Activated CD8-positive, alpha-beta T cell treated with anti-CD3 and anti-CD28 coated beads, Interleukin-2, amount 10 ng/mL, durations not matched to agents 7 days and 5 days (primary cell): ENCODE results near the gene COPA. TPM values are rescaled to one million over a fixed set of nuclear protein-coding genes. Genes with fewer than 3 reads are reported as not detected.

Experiments
- ATAC-seq: fragments of 150-1000 bp; cut with Tn5 transposase; one replicate; pipeline ENCODE4 v1.10.0; 2021; ENCODE audit warnings: moderate library complexity
- CTCF ChIA-PET: fragments of 350-600 bp; sonication (Branson Sonifier 250); formaldehyde crosslinking; loops from one replicate; lab custom pipeline; 2021; ENCODE audit warnings: antibody characterized with exemption; lab: Charles Lee
- POLR2A ChIA-PET: fragments of 350-600 bp; sonication (Branson Sonifier 250); formaldehyde crosslinking; loops from one replicate; lab custom pipeline; 2021; ENCODE audit warnings: antibody characterized with exemption; lab: Charles Lee
- DNase-seq: peaks from one replicate; pipeline ENCODE4 v3.0.0-alpha.2; 2020
- H3K27ac Mint-ChIP-seq: one replicate; pipeline ENCODE4 v1.8.0; 2021; ENCODE audit warnings: mild to moderate bottlenecking, mixed read lengths
- H3K27me3 Mint-ChIP-seq: one replicate; pipeline ENCODE4 v1.8.0; 2021; ENCODE audit warnings: low read depth, mixed read lengths
- H3K36me3 Mint-ChIP-seq: one replicate; pipeline ENCODE4 v1.8.0; 2021; ENCODE audit warnings: low read depth, mixed read lengths
- H3K4me1 Mint-ChIP-seq: one replicate; pipeline ENCODE4 v1.8.0; 2021; ENCODE audit warnings: low read depth, mixed read lengths
- H3K4me3 Mint-ChIP-seq: one replicate; pipeline ENCODE4 v1.8.0; 2021; ENCODE audit warnings: mild to moderate bottlenecking, mixed read lengths
- H3K9me3 Mint-ChIP-seq: one replicate; pipeline ENCODE4 v1.8.0; 2022; ENCODE audit warnings: mixed read lengths; ENCODE audit not compliant: insufficient read depth
- total RNA-seq, 2 experiments: library from RNA; stranded (reverse); gene quantifications; one replicate each; pipeline ENCODE4 v1.2.3, GENCODE V29; 2021

Gene COPA
- total RNA-seq, 2 experiments from 2014 or later = 121 to 128 TPM

DNA sequence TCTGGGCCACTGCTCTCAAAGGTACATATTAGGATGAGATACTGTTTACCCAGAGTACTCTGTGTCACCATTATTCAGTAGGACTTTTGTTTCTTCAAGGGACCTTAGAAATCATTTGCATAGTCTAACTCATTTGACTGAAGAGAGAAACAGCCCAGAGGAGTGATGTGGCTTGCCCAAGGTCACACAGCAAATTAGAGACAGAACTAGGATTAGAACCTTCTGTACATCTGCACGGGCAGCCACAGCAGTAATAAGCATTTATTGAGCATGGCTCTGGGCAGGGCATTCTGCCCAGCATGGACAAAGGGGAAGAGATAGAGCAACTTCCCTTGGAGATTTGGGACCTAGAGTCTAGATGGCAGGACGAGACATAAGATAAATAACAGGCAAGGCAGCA is 18.1 kb upstream of the COPA start:
- ChIA-PET CTCF (interaction anchor here (1.0 kb wide), 1 partner anchor 15 kb away, joined by 3 read pairs; no protein-coding TSS in a partner anchor), POLR2A (no interaction called here)
- Mint-ChIP-seq H3K27me3 (no peaks in the 10 kb centered on the region), H3K36me3 (peaks cover 28% of the 10 kb centered on the region), H3K9me3 (no peaks in the 10 kb centered on the region), H3K27ac (no peak overlapping the region), H3K4me3 (no peak overlapping the region), H3K4me1 (no peaks in the 10 kb centered on the region)
- DNase-seq (no peak), ATAC-seq (no peak)

DNA sequence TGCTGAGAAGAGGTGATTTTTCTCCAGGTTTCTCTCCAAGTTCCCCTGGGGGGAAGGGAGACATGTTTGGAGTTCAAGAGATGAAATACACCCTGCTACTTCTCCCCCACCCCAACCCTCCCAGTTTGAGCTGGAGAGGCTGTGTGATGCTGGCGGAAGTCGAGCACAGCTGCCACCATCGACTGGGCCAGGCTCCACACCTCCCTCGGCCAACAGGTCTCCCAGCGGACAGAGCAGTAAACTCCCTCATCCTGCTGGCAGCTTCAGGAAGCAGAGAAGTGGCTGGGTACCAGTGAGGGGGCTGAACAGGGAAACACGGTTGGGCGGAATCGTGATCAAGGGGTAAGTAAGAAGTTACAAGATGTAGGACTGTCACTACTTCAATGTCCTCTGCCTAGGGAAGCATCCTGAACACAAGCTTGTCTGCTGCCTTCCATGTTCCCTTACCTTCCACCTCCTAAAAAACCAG is 17.2 kb upstream of the COPA start:
- DNase-seq = no peak
- H3K4me1 Mint-ChIP-seq = no peaks in the 10 kb centered on the region
- H3K9me3 Mint-ChIP-seq = no peaks in the 10 kb centered on the region
- CTCF ChIA-PET = interaction anchor here (1.0 kb wide), 1 partner anchor 16 kb away, joined by 3 read pairs; no protein-coding TSS in a partner anchor
- POLR2A ChIA-PET = no interaction called here
- peaks cover 36% of the 10 kb centered on the region for H3K36me3 Mint-ChIP-seq
- H3K27me3 Mint-ChIP-seq = no peaks in the 10 kb centered on the region
- H3K27ac Mint-ChIP-seq = no peak overlapping the region
- no peak overlapping the region for H3K4me3 Mint-ChIP-seq
- no peak for ATAC-seq

DNA sequence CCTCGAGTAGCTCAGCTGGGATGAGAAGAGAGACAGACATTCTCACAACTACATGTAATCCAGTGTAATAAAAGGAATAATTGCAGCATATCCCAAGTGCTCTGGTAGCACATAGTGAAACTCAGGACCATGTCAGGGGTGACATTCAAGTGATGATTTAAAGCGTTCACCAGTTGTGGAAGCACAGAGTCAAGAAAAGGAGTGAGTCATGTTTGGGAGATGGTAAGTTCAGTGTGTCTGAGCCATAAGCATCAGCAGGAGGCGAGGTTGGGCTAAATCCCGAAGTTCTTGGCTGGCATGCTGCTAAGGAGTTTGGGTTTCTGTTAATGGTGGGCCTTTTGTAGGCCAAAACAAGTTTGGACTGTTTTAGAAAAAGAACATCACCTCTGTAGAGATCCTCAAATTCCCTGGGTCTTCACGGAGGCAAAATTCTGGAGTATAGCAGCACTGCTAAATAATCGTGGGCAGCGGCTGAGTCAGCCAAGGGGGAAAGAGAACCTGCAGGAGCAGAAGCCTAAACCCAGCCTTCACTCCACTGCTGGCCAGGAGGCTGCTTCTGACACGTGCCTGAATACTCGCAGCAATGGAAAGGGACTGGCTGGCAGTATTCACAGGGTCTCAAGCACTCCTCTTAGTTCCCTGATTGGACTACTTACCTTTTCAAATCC is 16.6 kb upstream of the COPA start:
- Mint-ChIP-seq H3K4me3 (no peak overlapping the region), H3K9me3 (no peaks in the 10 kb centered on the region), H3K27ac (no peak overlapping the region), H3K36me3 (peaks cover 39% of the 10 kb centered on the region), H3K4me1 (no peaks in the 10 kb centered on the region), H3K27me3 (no peaks in the 10 kb centered on the region)
- no peak for ATAC-seq
- POLR2A ChIA-PET = no interaction called here
- CTCF ChIA-PET = interaction anchor here (1.0 kb wide), 1 partner anchor 17 kb away, joined by 3 read pairs; no protein-coding TSS in a partner anchor
- no peak for DNase-seq

DNA sequence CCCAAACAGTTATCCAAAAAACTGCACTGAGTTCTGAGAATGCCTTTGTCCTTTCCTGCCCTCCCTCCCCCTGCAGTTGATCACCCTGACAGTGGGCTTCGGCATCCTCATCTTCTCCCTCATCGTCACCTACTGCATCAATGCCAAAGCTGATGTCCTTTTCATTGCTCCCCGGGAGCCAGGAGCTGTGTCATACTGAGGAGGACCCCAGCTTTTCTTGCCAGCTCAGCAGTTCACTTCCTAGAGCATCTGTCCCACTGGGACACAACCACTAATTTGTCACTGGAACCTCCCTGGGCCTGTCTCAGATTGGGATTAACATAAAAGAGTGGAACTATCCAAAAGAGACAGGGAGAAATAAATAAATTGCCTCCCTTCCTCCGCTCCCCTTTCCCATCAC is 15.0 kb upstream of the COPA start:
- no peak overlapping the region for H3K4me3 Mint-ChIP-seq
- H3K4me1 Mint-ChIP-seq = no peaks in the 10 kb centered on the region
- DNase-seq (no peak), ATAC-seq (no peak)
- H3K27me3 Mint-ChIP-seq = no peaks in the 10 kb centered on the region
- peaks cover 51% of the 10 kb centered on the region for H3K36me3 Mint-ChIP-seq
- POLR2A ChIA-PET = no interaction called here
- CTCF ChIA-PET = interaction anchor here (0.8 to 9.1 kb wide), 2 partner anchors 20 to 66 kb away, joined by 3 to 78 read pairs; no protein-coding TSS in a partner anchor
- H3K27ac Mint-ChIP-seq = no peak overlapping the region
- no peaks in the 10 kb centered on the region for H3K9me3 Mint-ChIP-seq

DNA sequence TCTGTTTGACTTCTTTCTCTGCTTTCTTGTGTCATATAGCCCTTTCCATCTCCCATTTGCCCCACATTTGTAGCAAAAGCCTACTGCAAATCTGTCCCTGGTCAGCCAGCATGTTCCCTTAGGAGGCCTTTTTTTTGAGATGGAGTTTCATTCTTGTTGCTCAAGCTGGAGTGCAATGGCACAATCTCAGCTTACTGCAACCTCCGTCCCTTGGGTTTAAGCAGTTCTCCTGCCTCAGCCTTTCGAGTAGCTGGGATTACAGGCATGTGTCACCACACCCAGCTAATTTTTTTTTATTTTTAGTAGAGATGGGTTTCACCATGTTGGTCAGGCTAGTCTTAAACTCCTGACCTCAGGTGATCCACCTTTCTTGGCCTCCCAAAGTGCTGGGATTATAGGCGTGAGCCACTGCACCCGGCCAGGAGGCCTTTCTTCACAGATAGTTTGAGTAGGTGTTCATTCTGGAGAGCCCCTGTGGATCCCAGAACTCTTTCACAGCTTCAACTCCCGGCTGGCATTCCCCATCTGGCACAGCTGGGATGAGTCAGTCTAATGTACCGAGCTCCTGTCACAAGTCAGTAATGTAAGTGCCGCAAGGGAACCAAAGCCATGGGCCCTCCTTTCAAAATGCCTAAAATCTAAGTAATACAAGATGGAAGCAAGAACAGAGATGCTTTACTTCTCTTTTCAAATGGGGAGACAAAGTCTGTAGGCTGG is 14.4 kb upstream of the COPA start:
- POLR2A ChIA-PET = interaction anchor here (0.6 kb wide), 1 partner anchor 140 kb away, joined by 3 read pairs; no protein-coding TSS in a partner anchor
- Mint-ChIP-seq H3K4me1 (no peaks in the 10 kb centered on the region), H3K27ac (no peak overlapping the region), H3K4me3 (no peak overlapping the region), H3K27me3 (no peaks in the 10 kb centered on the region), H3K36me3 (peaks cover 53% of the 10 kb centered on the region), H3K9me3 (no peaks in the 10 kb centered on the region)
- DNase-seq (no peak), ATAC-seq (no peak)
- CTCF ChIA-PET = interaction anchor here (9.1 kb wide), 1 partner anchor 20 kb away, joined by 78 read pairs; no protein-coding TSS in a partner anchor

DNA sequence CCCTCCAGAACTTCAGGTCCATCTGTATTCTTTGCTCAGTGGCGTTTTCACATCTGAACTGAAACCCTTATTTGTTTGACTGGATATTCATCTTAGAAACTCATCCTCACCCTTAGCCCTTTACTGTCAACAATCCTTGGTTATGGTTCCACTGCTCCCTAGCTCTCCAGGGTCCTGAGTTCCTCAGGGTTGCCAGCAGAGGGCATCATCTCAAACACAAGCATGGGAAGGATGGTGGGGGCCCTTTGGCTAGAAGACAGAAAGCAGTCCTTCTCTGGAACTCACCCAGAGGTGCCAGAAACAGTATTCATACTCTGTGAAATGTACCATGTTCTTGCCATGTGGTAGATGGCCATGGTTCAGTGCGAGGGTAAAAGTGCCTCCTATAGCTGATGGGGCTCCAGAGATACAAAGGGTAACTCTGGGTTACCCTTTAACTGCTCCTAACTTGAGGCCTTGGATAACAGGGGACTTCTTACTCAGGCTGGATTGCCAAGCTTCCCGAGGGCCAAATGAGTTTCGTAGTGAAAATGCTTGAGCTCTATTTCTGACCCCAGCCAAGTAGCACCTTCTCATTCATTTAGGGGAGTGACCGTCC is 11.4 kb upstream of the COPA start:
- ATAC-seq (peak; percentile 61), DNase-seq (peak; percentile 30)
- no peak overlapping the region for H3K27ac Mint-ChIP-seq
- POLR2A ChIA-PET = interaction anchor here (1.6 kb wide), 1 partner anchor 22 kb away, joined by 3 read pairs; no protein-coding TSS in a partner anchor
- H3K9me3 Mint-ChIP-seq = no peaks in the 10 kb centered on the region
- no peaks in the 10 kb centered on the region for H3K27me3 Mint-ChIP-seq
- no peak overlapping the region for H3K4me3 Mint-ChIP-seq
- CTCF ChIA-PET = interaction anchor here (0.7 to 9.1 kb wide), 18 partner anchors 9 to 255 kb away, joined by 3 to 78 read pairs (median 4); partner anchors contain the start of genes COPA, NCSTN and SLAMF6
- no peaks in the 10 kb centered on the region for H3K4me1 Mint-ChIP-seq
- peaks cover 65% of the 10 kb centered on the region for H3K36me3 Mint-ChIP-seq

DNA sequence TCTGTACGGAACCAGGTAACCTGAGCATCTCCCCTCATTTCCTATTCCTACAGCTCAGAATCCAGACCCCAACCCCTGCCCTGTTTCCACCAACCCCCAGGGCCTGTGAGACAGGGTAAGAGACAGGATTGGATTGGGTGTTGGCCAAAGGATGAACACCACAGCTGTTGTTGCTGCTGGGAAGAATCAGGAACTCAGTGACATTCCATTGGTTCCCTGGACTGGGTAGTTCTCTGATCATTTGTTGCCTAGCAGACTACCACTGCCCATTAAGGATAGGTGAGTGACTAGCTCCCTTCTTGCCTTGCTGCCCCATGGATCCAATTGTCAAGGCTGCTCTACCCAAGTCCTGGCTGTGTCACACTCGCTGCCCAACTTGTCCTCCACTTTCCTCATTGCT is 10.2 kb upstream of the COPA start:
- ChIA-PET CTCF (interaction anchor here (1.3 to 9.1 kb wide), 6 partner anchors 10 to 254 kb away, joined by 3 to 78 read pairs (median 5); partner anchors contain the start of genes COPA and NCSTN), POLR2A (interaction anchor here (0.7 to 0.8 kb wide), 2 partner anchors 10 to 11 kb away, joined by 3 read pairs; partner anchors contain the start of gene NCSTN)
- H3K4me3 Mint-ChIP-seq = no peak overlapping the region
- no peak for ATAC-seq
- peaks cover 61% of the 10 kb centered on the region for H3K36me3 Mint-ChIP-seq
- H3K9me3 Mint-ChIP-seq = no peaks in the 10 kb centered on the region
- H3K4me1 Mint-ChIP-seq = no peaks in the 10 kb centered on the region
- no peak overlapping the region for H3K27ac Mint-ChIP-seq
- no peak for DNase-seq
- no peaks in the 10 kb centered on the region for H3K27me3 Mint-ChIP-seq

DNA sequence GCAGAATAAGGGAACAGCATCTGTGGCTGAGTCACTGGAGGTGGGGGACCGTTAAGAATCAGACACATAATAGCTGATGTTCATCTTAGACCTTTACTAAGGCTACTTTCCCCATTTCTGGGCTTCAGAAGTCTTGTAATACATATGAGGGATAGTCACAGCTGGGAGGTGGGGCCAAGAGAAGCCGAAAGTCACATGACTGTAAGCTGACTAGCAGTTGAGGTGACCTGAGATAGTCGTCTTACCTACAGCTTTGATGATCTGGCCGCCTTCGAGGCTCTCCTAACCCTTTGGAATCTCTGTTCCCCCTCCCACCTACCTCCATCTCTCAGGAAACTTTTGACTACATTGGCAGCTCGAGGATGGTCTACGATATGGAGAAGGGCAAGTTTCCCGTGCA is 9.5 kb upstream of the COPA start:
- CTCF ChIA-PET = interaction anchor here (1.3 to 9.1 kb wide), 4 partner anchors 9 to 255 kb away, joined by 3 to 78 read pairs (median 5); partner anchors contain the start of genes COPA and NCSTN
- Mint-ChIP-seq H3K36me3 (peaks cover 61% of the 10 kb centered on the region), H3K27me3 (no peaks in the 10 kb centered on the region), H3K4me3 (no peak overlapping the region), H3K9me3 (no peaks in the 10 kb centered on the region), H3K4me1 (peaks cover 1% of the 10 kb centered on the region), H3K27ac (no peak overlapping the region)
- ATAC-seq (no peak), DNase-seq (no peak)
- POLR2A ChIA-PET = interaction anchor here (0.8 kb wide), 1 partner anchor 9 kb away, joined by 3 read pairs; the partner anchor contains the start of gene NCSTN

DNA sequence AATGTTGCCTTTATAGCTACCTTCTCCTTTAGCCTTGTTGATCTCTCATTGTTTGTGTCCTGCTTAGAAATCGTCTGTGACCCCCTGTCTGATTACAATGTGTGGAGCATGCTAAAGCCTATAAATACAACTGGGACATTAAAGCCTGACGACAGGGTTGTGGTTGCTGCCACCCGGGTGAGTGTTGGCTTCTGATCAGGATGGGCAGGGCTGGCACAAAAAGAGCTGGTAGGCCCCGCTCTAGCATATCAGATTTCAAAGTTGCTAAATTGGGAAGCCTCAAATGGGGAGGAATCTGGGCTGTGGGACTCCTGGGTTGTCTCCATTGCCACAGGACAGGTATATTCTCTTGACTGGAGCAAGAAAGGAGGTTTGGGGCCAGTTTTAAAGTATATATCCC is 8.6 kb upstream of the COPA start:
- Mint-ChIP-seq H3K4me1 (peaks cover 10% of the 10 kb centered on the region), H3K27ac (no peak overlapping the region), H3K36me3 (peaks cover 61% of the 10 kb centered on the region), H3K4me3 (no peak overlapping the region), H3K9me3 (no peaks in the 10 kb centered on the region), H3K27me3 (no peaks in the 10 kb centered on the region)
- ChIA-PET CTCF (interaction anchor here (0.9 to 9.1 kb wide), 6 partner anchors 9 to 60 kb away, joined by 3 to 78 read pairs (median 4); partner anchors contain the start of genes COPA and NCSTN), POLR2A (interaction anchor here (0.6 to 0.7 kb wide), 2 partner anchors 21 to 56 kb away, joined by 3 to 6 read pairs; no protein-coding TSS in a partner anchor)
- DNase-seq (no peak), ATAC-seq (no peak)

DNA sequence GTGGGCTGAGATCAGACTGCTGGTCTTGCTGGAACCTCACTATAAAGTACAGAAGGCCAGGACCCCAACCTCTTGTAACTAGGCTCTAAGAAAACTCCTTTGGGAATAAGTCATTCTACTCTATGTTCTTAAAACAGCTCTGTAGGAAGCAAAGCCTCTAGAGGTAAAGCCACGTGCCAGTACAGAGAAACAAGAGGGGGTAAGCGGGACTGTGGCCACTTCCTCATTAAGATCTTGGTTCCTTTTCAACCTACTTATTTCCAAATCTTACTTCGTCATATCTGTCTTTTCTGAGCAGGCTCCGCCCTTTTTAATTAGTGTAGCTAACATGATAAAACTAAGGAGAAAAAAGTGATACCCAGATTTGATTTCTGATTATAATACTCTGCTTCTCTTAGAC is 3.9 kb upstream of the COPA start:
- CTCF ChIA-PET = interaction anchor here (1.3 to 4.4 kb wide), 2 partner anchors 8 to 29 kb away, joined by 4 to 23 read pairs; no protein-coding TSS in a partner anchor
- no peaks in the 10 kb centered on the region for H3K9me3 Mint-ChIP-seq
- H3K4me1 Mint-ChIP-seq = peaks cover 30% of the 10 kb centered on the region
- no peak for ATAC-seq
- H3K4me3 Mint-ChIP-seq = no peak overlapping the region
- no peak overlapping the region for H3K27ac Mint-ChIP-seq
- H3K27me3 Mint-ChIP-seq = no peaks in the 10 kb centered on the region
- POLR2A ChIA-PET = no interaction called here
- no peak for DNase-seq
- peaks cover 43% of the 10 kb centered on the region for H3K36me3 Mint-ChIP-seq

DNA sequence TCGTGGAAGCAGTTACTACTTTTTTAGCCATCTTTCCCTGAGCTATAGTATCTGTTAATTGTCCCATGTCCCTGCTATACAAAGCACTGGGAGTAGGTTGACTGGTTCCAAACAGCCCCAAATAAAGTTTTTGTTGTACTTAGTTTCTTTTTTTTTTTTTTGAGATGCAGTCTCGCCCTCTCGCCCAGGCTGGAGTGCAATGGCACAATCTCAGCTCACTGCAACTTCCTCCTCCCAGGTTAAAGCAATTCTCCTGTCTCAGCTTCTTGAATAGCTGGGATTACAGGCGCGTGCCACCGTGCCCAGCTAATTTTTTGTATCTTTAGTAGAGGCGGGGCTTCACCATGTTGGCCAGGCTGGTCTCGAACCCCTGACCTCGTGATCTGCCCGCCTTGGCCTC is 3.4 kb upstream of the COPA start:
- ChIA-PET POLR2A (no interaction called here), CTCF (interaction anchor here (1.0 to 4.4 kb wide), 3 partner anchors 8 to 55 kb away, joined by 4 to 23 read pairs (median 5); no protein-coding TSS in a partner anchor)
- ATAC-seq = no peak
- Mint-ChIP-seq H3K4me3 (no peak overlapping the region), H3K36me3 (peaks cover 39% of the 10 kb centered on the region), H3K9me3 (no peaks in the 10 kb centered on the region), H3K27ac (no peak overlapping the region), H3K4me1 (peaks cover 33% of the 10 kb centered on the region), H3K27me3 (no peaks in the 10 kb centered on the region)
- no peak for DNase-seq
